ENCODE measurements around the gene BBIP1.

GRCh38 chr10:110876788-110877187, 42.2 kb downstream of the BBIP1 start:
- TF ChIP-seq, protein P1, sequence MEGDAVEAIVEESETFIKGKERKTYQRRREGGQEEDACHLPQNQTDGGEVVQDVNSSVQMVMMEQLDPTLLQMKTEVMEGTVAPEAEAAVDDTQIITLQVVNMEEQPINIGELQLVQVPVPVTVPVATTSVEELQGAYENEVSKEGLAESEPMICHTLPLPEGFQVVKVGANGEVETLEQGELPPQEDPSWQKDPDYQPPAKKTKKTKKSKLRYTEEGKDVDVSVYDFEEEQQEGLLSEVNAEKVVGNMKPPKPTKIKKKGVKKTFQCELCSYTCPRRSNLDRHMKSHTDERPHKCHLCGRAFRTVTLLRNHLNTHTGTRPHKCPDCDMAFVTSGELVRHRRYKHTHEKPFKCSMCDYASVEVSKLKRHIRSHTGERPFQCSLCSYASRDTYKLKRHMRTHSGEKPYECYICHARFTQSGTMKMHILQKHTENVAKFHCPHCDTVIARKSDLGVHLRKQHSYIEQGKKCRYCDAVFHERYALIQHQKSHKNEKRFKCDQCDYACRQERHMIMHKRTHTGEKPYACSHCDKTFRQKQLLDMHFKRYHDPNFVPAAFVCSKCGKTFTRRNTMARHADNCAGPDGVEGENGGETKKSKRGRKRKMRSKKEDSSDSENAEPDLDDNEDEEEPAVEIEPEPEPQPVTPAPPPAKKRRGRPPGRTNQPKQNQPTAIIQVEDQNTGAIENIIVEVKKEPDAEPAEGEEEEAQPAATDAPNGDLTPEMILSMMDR (IDR thresholded peaks at IDR 0.05) = no peak
- TF ChIP-seq POLR2A (IDR thresholded peaks at IDR 0.05) = no peak

Data from heart left ventricle (tissue), 13 donors.